PC-9 (cell line): ENCODE measurements around the gene CENPM. TPM values are rescaled to one million over a fixed set of nuclear protein-coding genes. Genes with fewer than 3 reads are reported as not detected.

Source experiments
- BruUV-seq: library from RNA; stranded (reverse); fragments of 400-500 nt; replicated peaks from 2 replicates; lab custom pipeline; 2021; lab: Mats Ljungman, UMichigan
- CTCF ChIA-PET: fragments of 300-600 bp; sonication (Branson Sonifier 250); formaldehyde crosslinking; loops from one replicate; lab custom pipeline; 2022; ENCODE audit warnings: antibody characterized with exemption; lab: Charles Lee
- POLR2A ChIA-PET: fragments of 300-600 bp; sonication (Branson Sonifier 250); formaldehyde crosslinking; loops from one replicate; lab custom pipeline; 2022; ENCODE audit warnings: antibody characterized with exemption; ENCODE audit not compliant: unreplicated experiment; lab: Charles Lee
- DNase-seq, 2 experiments: peaks; one replicate each; pipeline versions ENCODE4 v3.0.0 to v3.0.0-alpha.2; 2015 to 2022; ENCODE audit warnings: mixed read lengths in 1 of 2
- H2AFZ ChIP-seq: fragments of 200-600 bp; sonication (generic); 2 replicates; pipeline ENCODE4 v1.8.1; 2017; ENCODE audit warnings: antibody characterized with exemption
- H3F3A ChIP-seq: fragments of 200-600 bp; sonication (generic); 2 replicates; pipeline ENCODE4 v1.8.1; 2017; ENCODE audit warnings: antibody characterized with exemption, mild to moderate bottlenecking, low read depth; ENCODE audit not compliant: insufficient read depth
- H3K27ac ChIP-seq: fragments of 200-600 bp; sonication (generic); 2 replicates; pipeline ENCODE4 v1.6.1; 2016; ENCODE audit warnings: mixed run types
- H3K27me3 ChIP-seq: fragments of 200-600 bp; sonication (generic); 2 replicates; pipeline ENCODE4 v1.6.1; 2016; ENCODE audit warnings: low read depth, mixed run types; ENCODE audit not compliant: insufficient read depth
- H3K36me3 ChIP-seq: fragments of 200-600 bp; sonication (generic); 2 replicates; pipeline ENCODE4 v1.6.1; 2016; ENCODE audit warnings: low read depth, mixed run types
- H3K4me1 ChIP-seq: fragments of 200-600 bp; sonication (generic); replicated peaks from 2 replicates; pipeline ENCODE4 v1.6.1; 2016; ENCODE audit warnings: mixed run types; ENCODE audit not compliant: insufficient read depth
- H3K4me2 ChIP-seq: fragments of 200-600 bp; sonication (generic); 2 replicates; pipeline ENCODE4 v1.6.1; 2017; ENCODE audit warnings: mixed run types
- H3K4me3 ChIP-seq: fragments of 200-600 bp; sonication (generic); 2 replicates; pipeline ENCODE4 v1.6.1; 2016; ENCODE audit warnings: mixed run types
- H3K79me2 ChIP-seq: fragments of 200-600 bp; sonication (generic); 2 replicates; pipeline ENCODE4 v1.6.1; 2017; ENCODE audit warnings: low read depth, mixed run types
- H3K9me2 ChIP-seq: fragments of 200-600 bp; sonication (generic); 2 replicates; pipeline ENCODE4 v1.8.1; 2017; ENCODE audit warnings: mild to moderate bottlenecking; ENCODE audit not compliant: insufficient read depth
- H3K9me3 ChIP-seq: fragments of 200-600 bp; sonication (generic); 2 replicates; pipeline ENCODE4 v1.8.1; 2016; ENCODE audit warnings: low read depth; ENCODE audit not compliant: insufficient read depth
- H4K20me1 ChIP-seq: fragments of 200-600 bp; sonication (generic); 2 replicates; pipeline ENCODE4 v1.8.1; 2017; ENCODE audit not compliant: insufficient read depth
- CTCF ChIP-seq: fragments of 200-600 bp; sonication (generic); conservative IDR thresholded peaks from 2 replicates; pipeline ENCODE4 v1.6.1; 2017; ENCODE audit warnings: mixed run types, antibody characterized with exemption, mild to moderate bottlenecking, moderate library complexity
- EZH2 ChIP-seq: fragments of 200-600 bp; sonication (generic); IDR thresholded peaks from 2 replicates; pipeline ENCODE4 v1.8.0; 2017; ENCODE audit warnings: antibody characterized with exemption, low read depth
- intact Hi-C: fragments of 100-400 bp; cut with micrococcal nuclease; formaldehyde crosslinking; loops from one replicate; pipeline ENCODE4 v1.10.0; 2022; ENCODE audit not compliant: unreplicated experiment
- total RNA-seq: library from RNA; stranded (reverse); gene quantifications from 2 replicates; pipeline ENCODE4 v1.2.3, GENCODE V29; 2021

The CENPM gene
- total RNA-seq, 1 experiment from 2014 or later, result 42.0 TPM

- H3K9me3 ChIP-seq, result no peaks in the 10 kb centered on the region
- peaks cover 16% of the 10 kb centered on the region; the same call in 1 of the 2 replicates for H3F3A ChIP-seq
- no peaks in the 10 kb centered on the region for H3K4me1 ChIP-seq
- no peaks in the 10 kb centered on the region for H3K27me3 ChIP-seq
- ChIA-PET CTCF (no interaction called here), POLR2A (no interaction called here)
- BruUV-seq, result no TSS peak
- H3K27ac ChIP-seq, result no peak overlapping the region
- peaks cover 18% of the 10 kb centered on the region for H4K20me1 ChIP-seq
- no peak for DNase-seq
- no peak for TF ChIP-seq CTCF
- TF ChIP-seq EZH2, result no peak
- H3K79me2 ChIP-seq, result no peaks in the 10 kb centered on the region
- H2AFZ ChIP-seq, result no peak overlapping the region
- no peak overlapping the region for H3K4me2 ChIP-seq
- intact Hi-C loops, result no loop called here
- H3K9me2 ChIP-seq, result no peaks in the 10 kb centered on the region
- H3K4me3 ChIP-seq, result no peak overlapping the region
- peaks cover 15% of the 10 kb centered on the region; the same call in 1 of the 2 replicates for H3K36me3 ChIP-seq
Measured at GRCh38 chr22:41902016-41902415, 44.9 kb downstream of the CENPM start.

DNA sequence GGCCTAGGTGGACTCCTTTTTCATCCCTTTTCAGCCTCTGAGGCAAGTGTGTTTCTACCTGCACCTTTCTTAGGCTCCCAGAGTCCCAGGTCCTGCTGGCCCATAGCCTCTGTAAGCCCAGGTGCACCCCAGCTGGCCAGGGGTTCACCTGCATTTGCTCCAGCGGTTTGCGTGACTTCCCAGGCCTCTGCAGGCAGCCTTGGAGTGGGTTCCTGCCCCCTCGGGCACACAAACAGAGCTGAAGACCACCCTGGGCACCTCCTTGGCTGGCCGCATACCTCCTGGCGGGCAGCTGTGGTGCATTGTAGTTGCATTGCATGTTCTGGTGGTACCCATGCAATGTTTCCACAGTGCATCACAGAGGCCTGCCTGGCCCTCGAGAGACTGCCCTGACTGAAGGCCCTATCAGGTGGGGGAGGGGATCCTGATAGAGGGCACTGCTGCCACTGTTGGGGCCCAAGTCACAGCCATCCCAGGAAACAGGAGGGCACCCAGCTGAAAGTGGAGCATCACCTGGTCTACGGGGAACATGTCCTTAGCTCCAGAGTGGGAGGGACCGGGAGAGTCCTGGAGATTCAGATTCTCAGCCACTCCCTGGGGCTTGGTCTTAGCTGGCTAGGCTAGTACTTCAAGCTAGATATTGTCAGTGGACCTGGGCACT is 46.2 kb downstream of the CENPM start:
- ChIA-PET CTCF (no interaction called here), POLR2A (no interaction called here)
- H3F3A ChIP-seq, result peaks cover 11% of the 10 kb centered on the region; the same call in 1 of the 2 replicates
- H4K20me1 ChIP-seq, result peaks cover 18% of the 10 kb centered on the region
- H3K4me1 ChIP-seq, result no peaks in the 10 kb centered on the region
- TF ChIP-seq EZH2 (no peak), CTCF (no peak)
- H2AFZ ChIP-seq, result no peak overlapping the region
- H3K4me3 ChIP-seq, result no peak overlapping the region
- H3K9me2 ChIP-seq, result no peaks in the 10 kb centered on the region
- intact Hi-C loops, result no loop called here
- no peak for DNase-seq
- no peak overlapping the region for H3K4me2 ChIP-seq
- H3K79me2 ChIP-seq, result no peaks in the 10 kb centered on the region
- no peaks in the 10 kb centered on the region for H3K9me3 ChIP-seq
- H3K27me3 ChIP-seq, result no peaks in the 10 kb centered on the region
- no TSS peak for BruUV-seq
- H3K27ac ChIP-seq, result no peak overlapping the region
- peaks cover 15% of the 10 kb centered on the region; the same call in 1 of the 2 replicates for H3K36me3 ChIP-seq

- Histone ChIP-seq H3K36me3 (peaks cover 15% of the 10 kb centered on the region; the same call in 1 of the 2 replicates), H3K4me2 (no peak overlapping the region), H3K9me3 (no peaks in the 10 kb centered on the region), H3K4me3 (no peak overlapping the region), H2AFZ (no peak overlapping the region), H3K9me2 (no peaks in the 10 kb centered on the region), H3K79me2 (no peaks in the 10 kb centered on the region), H3K4me1 (no peaks in the 10 kb centered on the region), H4K20me1 (peaks cover 12% of the 10 kb centered on the region), H3F3A (peaks cover 11% of the 10 kb centered on the region; the same call in 1 of the 2 replicates), H3K27ac (no peak overlapping the region), H3K27me3 (no peaks in the 10 kb centered on the region)
- no peak for DNase-seq
- POLR2A ChIA-PET, result no interaction called here
- BruUV-seq, result no TSS peak
- intact Hi-C loops, result no loop called here
- TF ChIP-seq EZH2 (no peak), CTCF (no peak)
- CTCF ChIA-PET, result no interaction called here
Measured at GRCh38 chr22:41899992-41900651, 46.8 kb downstream of the CENPM start.
